GM19043 (cell line): ENCODE measurements around the gene BLOC1S5.
"Not testable (repeated sequence)": the region's sequence is repeated elsewhere in the genome, so short reads cannot be mapped to it uniquely, and the experiment has no call there.

ENCODE experiments used
- ATAC-seq: cut with Tn5 transposase; IDR thresholded peaks from one replicate; pipeline ENCODE4 v1.9.1; 2021; ENCODE audit warnings: low read depth; ENCODE audit not compliant: unreplicated experiment

The BLOC1S5 gene

GRCh38 chr6:8054276-8054675, 9.9 kb downstream of the BLOC1S5 start:
- no peak for ATAC-seq

- ATAC-seq, result no peak
Measured at GRCh38 chr6:8047541-8048292, 16.5 kb downstream of the BLOC1S5 start.

GRCh38 chr6:8045769-8046168, 18.4 kb downstream of the BLOC1S5 start:
- not testable (repeated sequence) for ATAC-seq

- no peak for ATAC-seq
Measured at GRCh38 chr6:8043221-8043620, 21.0 kb downstream of the BLOC1S5 start.

- no peak for ATAC-seq
Measured at GRCh38 chr6:8041913-8042583, 22.1 kb downstream of the BLOC1S5 start.

GRCh38 chr6:8034107-8034506, 30.1 kb downstream of the BLOC1S5 start:
- not testable (repeated sequence) for ATAC-seq

- no peak for ATAC-seq
Measured at GRCh38 chr6:8030920-8031319, 33.3 kb downstream of the BLOC1S5 start.

- ATAC-seq, result no peak
Measured at GRCh38 chr6:8029243-8029870, 34.8 kb downstream of the BLOC1S5 start.

- no peak for ATAC-seq
Measured at GRCh38 chr6:8027965-8028651, 36.1 kb downstream of the BLOC1S5 start.

GRCh38 chr6:8026800-8027199, 37.4 kb downstream of the BLOC1S5 start:
- no peak for ATAC-seq

- no peak for ATAC-seq
Measured at GRCh38 chr6:8025191-8025590, 39.0 kb downstream of the BLOC1S5 start.

GRCh38 chr6:8023638-8024037, 40.6 kb downstream of the BLOC1S5 start:
- no peak for ATAC-seq

GRCh38 chr6:8020083-8020482, 44.1 kb downstream of the BLOC1S5 start:
- ATAC-seq, result no peak

- ATAC-seq, result no peak
Measured at GRCh38 chr6:8017705-8018104, 46.5 kb downstream of the BLOC1S5 start.

GRCh38 chr6:8017276-8017701, 46.9 kb downstream of the BLOC1S5 start:
- peak; percentile 93 for ATAC-seq

GRCh38 chr6:8014947-8015346, 49.2 kb downstream of the BLOC1S5 start:
- no peak for ATAC-seq

- no peak for ATAC-seq
Measured at GRCh38 chr6:8013763-8014162, 50.4 kb downstream of the BLOC1S5 start.

- no peak for ATAC-seq
Measured at GRCh38 chr6:8006208-8006607, 58.0 kb downstream of the BLOC1S5 start.

- no peak for ATAC-seq
Measured at GRCh38 chr6:8005136-8005535, 59.1 kb downstream of the BLOC1S5 start.

- ATAC-seq, result no peak
Measured at GRCh38 chr6:8000636-8001035, 63.6 kb downstream of the BLOC1S5 start.

- ATAC-seq, result no peak
Measured at GRCh38 chr6:8000188-8000596, 64.0 kb downstream of the BLOC1S5 start.
